Left ventricle myocardium inferior (tissue), 1 donor: ENCODE results near the gene THSD7B. TPM values are rescaled to one million over a fixed set of nuclear protein-coding genes. Genes with fewer than 3 reads are reported as not detected.

Experiments used
- DNase-seq: peaks from one replicate; pipeline ENCODE4 v3.0.0-alpha.2; 2020
- H3K27ac ChIP-seq: fragments of 200-600 bp; replicated peaks from 2 replicates; pipeline ENCODE4 v1.8.0; 2021
- H3K27me3 ChIP-seq: fragments of 200-600 bp; 2 replicates; pipeline ENCODE4 v1.8.0; 2021; ENCODE audit warnings: low read depth
- H3K36me3 ChIP-seq: fragments of 200-600 bp; 2 replicates; pipeline ENCODE4 v1.8.0; 2021
- H3K4me1 ChIP-seq: fragments of 200-600 bp; 2 replicates; pipeline ENCODE4 v1.8.0; 2021
- H3K4me3 ChIP-seq: fragments of 200-600 bp; 2 replicates; pipeline ENCODE4 v1.8.0; 2021; ENCODE audit warnings: mild to moderate bottlenecking, moderate library complexity
- H3K9me3 ChIP-seq: fragments of 200-600 bp; replicated peaks from 2 replicates; pipeline ENCODE4 v1.8.0; 2021
- intact Hi-C: fragments of 100-400 bp; cut with micrococcal nuclease; formaldehyde crosslinking; loops from one replicate; pipeline ENCODE4 v1.11.0; 2022
- total RNA-seq: library from RNA; stranded (reverse); fragmentation: NEBNext Ultra II Directional; extraction: Animal tissue kit (Norgen Biotek cat#: 25700); gene quantifications from one replicate; pipeline ENCODE4 v1.2.1, GENCODE V29; 2021
- TF ChIP-seq, protein P1 (sequence below): fragments of 200-600 bp; IDR thresholded peaks from 2 replicates; pipeline ENCODE4 v1.8.0; 2021; ENCODE audit warnings: antibody characterized with exemption, mild to moderate bottlenecking, borderline replicate concordance
- donor health status: DM: no; HTN: yes; CAD: no; lungs with severe emphysema.

Gene THSD7B
- total RNA-seq, 1 donor from 2014 or later: 0.22 TPM

DNA sequence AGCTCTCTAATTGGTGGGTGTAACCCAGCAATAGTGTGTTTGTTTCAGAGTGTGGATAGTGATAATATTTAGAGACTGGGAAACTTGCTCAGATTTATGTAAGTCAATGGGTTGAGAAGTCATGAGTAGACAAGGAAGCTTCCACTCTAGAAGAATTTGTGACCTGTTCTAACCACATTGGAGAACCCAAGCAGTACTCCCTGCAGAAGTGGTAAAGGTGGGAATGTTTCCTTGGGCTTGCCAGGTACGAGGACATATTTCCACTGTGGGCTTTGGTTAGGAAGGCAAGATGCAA is 350.4 kb downstream of the THSD7B start:
- intact Hi-C loops: no loop called here
- TF ChIP-seq, protein P1, sequence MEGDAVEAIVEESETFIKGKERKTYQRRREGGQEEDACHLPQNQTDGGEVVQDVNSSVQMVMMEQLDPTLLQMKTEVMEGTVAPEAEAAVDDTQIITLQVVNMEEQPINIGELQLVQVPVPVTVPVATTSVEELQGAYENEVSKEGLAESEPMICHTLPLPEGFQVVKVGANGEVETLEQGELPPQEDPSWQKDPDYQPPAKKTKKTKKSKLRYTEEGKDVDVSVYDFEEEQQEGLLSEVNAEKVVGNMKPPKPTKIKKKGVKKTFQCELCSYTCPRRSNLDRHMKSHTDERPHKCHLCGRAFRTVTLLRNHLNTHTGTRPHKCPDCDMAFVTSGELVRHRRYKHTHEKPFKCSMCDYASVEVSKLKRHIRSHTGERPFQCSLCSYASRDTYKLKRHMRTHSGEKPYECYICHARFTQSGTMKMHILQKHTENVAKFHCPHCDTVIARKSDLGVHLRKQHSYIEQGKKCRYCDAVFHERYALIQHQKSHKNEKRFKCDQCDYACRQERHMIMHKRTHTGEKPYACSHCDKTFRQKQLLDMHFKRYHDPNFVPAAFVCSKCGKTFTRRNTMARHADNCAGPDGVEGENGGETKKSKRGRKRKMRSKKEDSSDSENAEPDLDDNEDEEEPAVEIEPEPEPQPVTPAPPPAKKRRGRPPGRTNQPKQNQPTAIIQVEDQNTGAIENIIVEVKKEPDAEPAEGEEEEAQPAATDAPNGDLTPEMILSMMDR: no peak
- Histone ChIP-seq H3K27me3 (no peaks in the 10 kb centered on the region), H3K9me3 (no peaks in the 10 kb centered on the region), H3K4me3 (no peak overlapping the region), H3K27ac (no peak overlapping the region), H3K36me3 (no peaks in the 10 kb centered on the region), H3K4me1 (no peaks in the 10 kb centered on the region)
- no peak for DNase-seq

GRCh38 chr2:137117385-137117784 is 352.0 kb downstream of the THSD7B start:
- TF ChIP-seq, protein P1: no peak
- H3K27ac ChIP-seq: no peak overlapping the region
- no peaks in the 10 kb centered on the region for H3K36me3 ChIP-seq
- DNase-seq: no peak
- intact Hi-C loops: no loop called here
- H3K4me3 ChIP-seq: no peak overlapping the region
- H3K4me1 ChIP-seq: no peaks in the 10 kb centered on the region
- H3K27me3 ChIP-seq: no peaks in the 10 kb centered on the region
- no peaks in the 10 kb centered on the region for H3K9me3 ChIP-seq

- H3K4me1 ChIP-seq: no peaks in the 10 kb centered on the region
- H3K36me3 ChIP-seq: no peaks in the 10 kb centered on the region
- DNase-seq: no peak
- intact Hi-C loops: no loop called here
- H3K27ac ChIP-seq: no peak overlapping the region
- H3K4me3 ChIP-seq: no peak overlapping the region
- TF ChIP-seq, protein P1: no peak
- no peaks in the 10 kb centered on the region for H3K27me3 ChIP-seq
- H3K9me3 ChIP-seq: no peaks in the 10 kb centered on the region
Measured at GRCh38 chr2:137118140-137118539, 352.8 kb downstream of the THSD7B start.

GRCh38 chr2:137123226-137123625 is 357.9 kb downstream of the THSD7B start:
- DNase-seq: no peak

GRCh38 chr2:137133225-137133624 is 367.9 kb downstream of the THSD7B start:
- intact Hi-C loops: no loop called here
- H3K27ac ChIP-seq: no peak overlapping the region
- H3K36me3 ChIP-seq: no peaks in the 10 kb centered on the region
- H3K9me3 ChIP-seq: no peaks in the 10 kb centered on the region
- TF ChIP-seq, protein P1: no peak
- no peaks in the 10 kb centered on the region for H3K4me1 ChIP-seq
- H3K27me3 ChIP-seq: no peaks in the 10 kb centered on the region
- H3K4me3 ChIP-seq: no peak overlapping the region
- DNase-seq: no peak

More at GRCh38 chr2:137123226-137123625, 357.9 kb downstream of the THSD7B start:
- Histone ChIP-seq H3K9me3 (peaks cover 14% of the 10 kb centered on the region), H3K27me3 (no peaks in the 10 kb centered on the region), H3K36me3 (no peaks in the 10 kb centered on the region), H3K4me3 (no peak overlapping the region), H3K4me1 (no peaks in the 10 kb centered on the region), H3K27ac (no peak overlapping the region)
- TF ChIP-seq, protein P1: no peak
- intact Hi-C loops: no loop called here

- H3K27me3 ChIP-seq: no peaks in the 10 kb centered on the region
- TF ChIP-seq, protein P1: no peak
- no peak overlapping the region for H3K4me3 ChIP-seq
- no peaks in the 10 kb centered on the region for H3K9me3 ChIP-seq
- intact Hi-C loops: no loop called here
- H3K4me1 ChIP-seq: no peaks in the 10 kb centered on the region
- no peak overlapping the region for H3K27ac ChIP-seq
- H3K36me3 ChIP-seq: no peaks in the 10 kb centered on the region
- no peak for DNase-seq
Measured at GRCh38 chr2:137138263-137138662, 372.9 kb downstream of the THSD7B start.
